ENCODE data around the gene ST6GALNAC5. TPM values are rescaled to one million over a fixed set of nuclear protein-coding genes. Genes with fewer than 3 reads are reported as not detected.

Gene ST6GALNAC5
- total RNA-seq, 3 donors from 2014 or later, result 0.38 to 3.8 (median 1.3) TPM

GRCh38 chr1:76841460-76841859 is 25.8 kb upstream of the ST6GALNAC5 start:
- intact Hi-C loops (cut with DNase I, micrococcal nuclease), result no loop called here
- Histone ChIP-seq H3K9me3 (no peaks in the 10 kb centered on the region), H3K36me3 (ENCODE audit: low read depth) (no peaks in the 10 kb centered on the region), H3K4me1 (ENCODE audit: low read depth) (no peaks in the 10 kb centered on the region), H3K4me3 (no peak overlapping the region)
- ATAC-seq (no peak), DNase-seq (no peak)
- TF ChIP-seq CTCF (IDR thresholded peaks at IDR 0.05), result no peak

- intact Hi-C loops (cut with DNase I, micrococcal nuclease), result no loop called here
- DNase-seq (no peak), ATAC-seq (no peak)
- Histone ChIP-seq H3K36me3 (ENCODE audit: low read depth) (no peaks in the 10 kb centered on the region), H3K9me3 (peaks cover 3% of the 10 kb centered on the region), H3K4me3 (no peak overlapping the region), H3K4me1 (ENCODE audit: low read depth) (no peaks in the 10 kb centered on the region)
- no peak for TF ChIP-seq CTCF (IDR thresholded peaks at IDR 0.05)
Observed at GRCh38 chr1:76843821-76844464, 23.3 kb upstream of the ST6GALNAC5 start.

- Histone ChIP-seq H3K4me1 (ENCODE audit: low read depth) (no peaks in the 10 kb centered on the region), H3K9me3 (no peaks in the 10 kb centered on the region), H3K36me3 (ENCODE audit: low read depth) (no peaks in the 10 kb centered on the region), H3K4me3 (no peak overlapping the region)
- no peak for TF ChIP-seq CTCF (IDR thresholded peaks at IDR 0.05)
- intact Hi-C loops (cut with DNase I, micrococcal nuclease), result no loop called here
- no peak for ATAC-seq
- no peak for DNase-seq
Observed at GRCh38 chr1:76854255-76854654, 13.0 kb upstream of the ST6GALNAC5 start.

GRCh38 chr1:76856104-76856503 is 11.2 kb upstream of the ST6GALNAC5 start:
- no peaks in the 10 kb centered on the region for H3K36me3 ChIP-seq (ENCODE audit: low read depth)
- intact Hi-C loops (cut with DNase I, micrococcal nuclease), result no loop called here
- DNase-seq (no peak), ATAC-seq (no peak)
- TF ChIP-seq CTCF (IDR thresholded peaks at IDR 0.05), result no peak
- no peak overlapping the region for H3K4me3 ChIP-seq
- H3K4me1 ChIP-seq (ENCODE audit: low read depth), result no peaks in the 10 kb centered on the region
- no peaks in the 10 kb centered on the region for H3K9me3 ChIP-seq

- H3K4me3 ChIP-seq, result no peak overlapping the region
- TF ChIP-seq CTCF (IDR thresholded peaks at IDR 0.05), result no peak
- H3K4me1 ChIP-seq (ENCODE audit: low read depth), result no peaks in the 10 kb centered on the region
- intact Hi-C loops (cut with DNase I, micrococcal nuclease), result no loop called here
- H3K36me3 ChIP-seq (ENCODE audit: low read depth), result no peaks in the 10 kb centered on the region
- H3K9me3 ChIP-seq, result no peaks in the 10 kb centered on the region
- DNase-seq (no peak), ATAC-seq (no peak)
Observed at GRCh38 chr1:76857138-76857537, 10.1 kb upstream of the ST6GALNAC5 start.

- intact Hi-C loops (cut with DNase I, micrococcal nuclease), result no loop called here
- ATAC-seq (no peak), DNase-seq (no peak)
- H3K9me3 ChIP-seq, result no peaks in the 10 kb centered on the region
- no peaks in the 10 kb centered on the region for H3K36me3 ChIP-seq (ENCODE audit: low read depth)
- no peak overlapping the region for H3K4me3 ChIP-seq
- H3K4me1 ChIP-seq (ENCODE audit: low read depth), result no peaks in the 10 kb centered on the region
- TF ChIP-seq CTCF (IDR thresholded peaks at IDR 0.05), result no peak
Observed at GRCh38 chr1:76857973-76858372, 9.3 kb upstream of the ST6GALNAC5 start.

Data from mucosa of descending colon (tissue), 3 donors.